GM18517 (cell line): ENCODE measurements around the gene MX2.

Experiments used
- ATAC-seq: cut with Tn5 transposase; IDR thresholded peaks from one replicate; pipeline ENCODE4 v1.9.1; 2021; ENCODE audit warnings: mild to moderate bottlenecking, moderate library complexity; ENCODE audit not compliant: unreplicated experiment

The MX2 gene

DNA sequence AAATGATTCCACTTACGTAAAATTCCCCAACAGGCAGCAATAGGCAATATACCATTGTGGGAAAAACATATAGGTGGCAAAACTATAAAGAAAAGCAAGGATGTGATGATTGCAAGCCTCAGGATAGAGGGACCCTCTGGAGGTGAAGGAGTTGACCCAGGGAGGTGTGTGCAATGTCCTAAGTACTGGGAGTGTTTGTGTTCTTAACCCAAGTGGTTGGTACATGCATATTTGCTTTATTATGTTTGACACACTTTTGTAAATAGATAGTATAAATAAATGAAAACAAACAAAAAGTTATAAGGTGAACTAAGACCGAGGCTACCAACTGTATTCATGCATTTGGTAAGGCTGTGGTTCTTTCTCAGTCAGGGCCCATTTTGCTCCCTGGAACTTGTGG is 71.7 kb downstream of the MX2 start:
- no peak for ATAC-seq

- no peak for ATAC-seq
These were observed 73.9 kb downstream of the MX2 start for GRCh38 chr21:41435706-41436105.

DNA sequence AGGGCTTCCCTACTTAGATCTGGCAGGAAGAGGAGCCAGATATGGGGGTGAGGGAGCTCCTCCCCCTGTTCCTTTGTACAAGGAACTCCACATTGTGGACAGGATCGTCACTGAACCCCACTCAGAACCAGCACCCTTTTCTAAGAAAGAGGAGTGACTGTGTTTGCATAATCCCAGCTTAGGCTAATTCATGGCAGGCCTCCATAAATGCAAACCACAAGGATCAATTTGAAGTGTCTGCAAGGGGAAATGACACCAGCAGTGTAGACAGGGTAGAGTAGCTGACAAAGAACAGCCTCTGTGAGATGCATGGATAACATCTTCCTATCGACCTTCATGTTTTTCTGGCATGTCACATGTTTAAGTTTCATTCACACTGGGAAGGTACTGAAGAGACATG is 75.9 kb downstream of the MX2 start:
- no peak for ATAC-seq

DNA sequence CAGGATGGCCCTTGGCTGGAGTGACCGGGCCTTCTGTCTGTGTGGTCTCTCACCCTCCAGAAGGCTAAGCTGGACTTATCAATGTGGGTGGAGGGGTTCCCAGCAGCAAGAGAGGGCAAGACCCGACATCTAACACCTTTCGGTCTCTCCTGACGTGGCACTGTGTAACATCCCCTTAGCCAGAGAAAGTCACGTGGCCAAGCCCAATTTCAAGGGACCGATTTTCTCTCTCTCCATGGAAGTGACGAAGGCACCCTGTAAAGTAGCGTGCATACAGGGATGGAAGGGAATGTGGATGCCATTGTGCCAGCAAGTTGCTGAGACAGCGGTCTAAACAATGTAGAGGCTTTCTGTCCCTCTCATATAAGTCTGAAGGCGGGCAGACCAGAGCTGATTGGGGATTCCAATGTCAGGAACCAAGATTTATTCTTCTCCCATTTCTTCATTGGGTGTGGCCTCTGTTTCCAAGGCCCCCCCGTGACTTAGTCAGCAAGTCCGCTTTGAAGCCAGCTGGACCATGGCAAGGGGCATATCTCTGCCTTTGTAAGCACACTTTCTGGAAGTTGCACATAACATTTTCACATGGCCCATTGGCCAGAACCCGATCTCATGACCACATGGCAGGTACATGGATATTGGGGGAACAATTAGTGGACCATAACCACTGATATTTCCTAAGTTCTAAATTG is 76.7 kb downstream of the MX2 start:
- no peak for ATAC-seq

DNA sequence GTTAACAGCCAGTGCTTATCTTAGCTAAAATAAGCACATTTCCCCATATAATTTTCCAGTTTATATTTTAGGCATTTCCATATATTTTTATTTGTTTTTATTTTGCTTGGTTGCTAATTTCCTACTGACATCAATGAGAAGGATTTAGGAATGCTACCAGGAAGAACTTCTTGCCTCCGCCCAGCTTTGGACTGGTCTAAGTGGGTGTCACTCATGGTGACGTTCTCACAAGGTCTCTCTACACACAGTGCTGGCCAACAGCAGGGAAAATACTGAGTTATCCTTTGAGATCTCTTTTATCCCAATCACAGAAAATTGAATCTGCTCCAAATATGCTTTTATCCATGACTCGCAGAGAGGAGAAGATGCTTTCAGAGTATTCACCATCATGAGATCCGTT is 77.4 kb downstream of the MX2 start:
- no peak for ATAC-seq

DNA sequence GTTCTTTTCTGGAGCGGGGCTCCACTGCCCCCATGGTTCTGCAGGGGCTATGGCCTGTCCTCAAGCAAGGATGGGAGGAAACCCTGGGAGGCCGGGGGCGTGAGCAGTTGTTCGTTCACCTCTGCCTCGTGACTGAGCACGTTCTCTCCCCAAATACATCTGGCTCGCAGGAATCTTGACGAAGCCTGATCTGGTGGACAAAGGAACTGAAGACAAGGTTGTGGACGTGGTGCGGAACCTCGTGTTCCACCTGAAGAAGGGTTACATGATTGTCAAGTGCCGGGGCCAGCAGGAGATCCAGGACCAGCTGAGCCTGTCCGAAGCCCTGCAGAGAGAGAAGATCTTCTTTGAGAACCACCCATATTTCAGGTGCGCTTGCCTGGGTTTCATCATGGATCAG is 79.7 kb downstream of the MX2 start:
- ATAC-seq = no peak

DNA sequence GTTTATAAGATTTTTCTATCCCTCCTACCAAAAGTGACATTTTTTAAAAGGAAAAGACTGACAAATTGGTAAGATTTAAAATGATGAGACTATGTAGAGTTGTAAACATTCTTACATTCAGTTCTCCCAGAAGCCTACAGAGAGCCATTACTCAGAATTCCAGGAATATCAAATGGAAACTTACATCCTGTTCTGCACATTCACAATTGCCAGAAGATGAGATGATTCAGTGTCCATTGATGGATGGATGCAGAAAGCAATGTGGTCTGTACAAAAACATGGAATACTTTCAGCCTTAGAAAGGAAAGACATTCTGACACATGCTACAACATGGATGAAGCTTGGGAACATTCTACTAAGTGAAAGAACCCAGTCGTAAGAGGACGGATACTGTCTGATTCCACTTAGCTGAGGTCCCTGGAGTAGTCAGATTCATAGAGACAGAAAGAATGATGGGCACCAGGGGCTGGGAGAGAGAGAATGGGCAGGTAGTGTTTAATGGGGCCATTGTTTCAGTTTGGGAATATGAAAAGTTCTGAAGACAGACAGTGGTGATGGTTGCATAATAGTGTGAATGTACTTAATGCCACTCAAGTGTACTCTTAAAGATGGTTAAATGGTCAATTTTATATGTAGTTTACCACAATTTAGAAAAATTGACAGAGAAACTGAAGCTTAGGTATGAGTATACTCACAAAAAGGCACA is 80.8 kb downstream of the MX2 start:
- ATAC-seq = no peak

GRCh38 chr21:41443562-41443961 is 81.7 kb downstream of the MX2 start:
- ATAC-seq = no peak

- no peak for ATAC-seq
These were observed 83.1 kb downstream of the MX2 start for GRCh38 chr21:41444703-41445464.

DNA sequence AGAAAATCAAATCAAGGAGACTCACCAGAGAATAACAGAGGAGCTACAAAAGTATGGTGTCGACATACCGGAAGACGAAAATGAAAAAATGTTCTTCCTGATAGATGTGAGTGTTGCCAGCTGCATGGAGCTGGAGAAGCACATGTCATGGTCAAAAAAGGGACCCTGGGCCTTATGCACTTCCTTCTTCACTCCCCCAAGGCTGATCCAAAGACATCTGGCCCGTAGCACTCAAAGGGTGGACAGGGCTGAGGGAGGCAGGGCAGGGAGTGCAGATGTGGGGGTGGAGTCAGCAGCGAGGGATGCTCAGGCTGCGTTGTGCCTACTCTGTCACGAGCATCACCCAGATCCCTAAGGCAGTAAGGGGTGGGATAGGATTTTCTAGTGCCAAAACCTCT is 83.6 kb downstream of the MX2 start:
- ATAC-seq = no peak

DNA sequence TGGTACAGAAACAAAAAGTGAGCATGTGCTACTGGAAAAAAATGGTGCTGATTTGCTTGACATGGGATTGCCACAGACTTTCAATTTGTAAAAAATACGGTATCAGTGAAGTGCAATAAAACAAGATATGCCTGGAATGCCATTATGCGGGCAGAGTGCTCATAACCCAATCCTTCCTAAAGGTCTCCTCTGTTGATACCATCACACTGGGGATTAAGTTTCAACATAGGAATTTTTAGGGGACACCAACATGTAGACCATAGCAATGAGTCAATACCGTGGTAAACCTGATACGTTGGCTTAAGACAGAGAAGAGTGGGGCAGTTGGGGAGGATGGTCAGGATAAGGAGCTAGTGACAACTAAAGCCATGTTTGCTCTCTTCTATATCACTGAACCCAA is 84.8 kb downstream of the MX2 start:
- ATAC-seq = no peak

DNA sequence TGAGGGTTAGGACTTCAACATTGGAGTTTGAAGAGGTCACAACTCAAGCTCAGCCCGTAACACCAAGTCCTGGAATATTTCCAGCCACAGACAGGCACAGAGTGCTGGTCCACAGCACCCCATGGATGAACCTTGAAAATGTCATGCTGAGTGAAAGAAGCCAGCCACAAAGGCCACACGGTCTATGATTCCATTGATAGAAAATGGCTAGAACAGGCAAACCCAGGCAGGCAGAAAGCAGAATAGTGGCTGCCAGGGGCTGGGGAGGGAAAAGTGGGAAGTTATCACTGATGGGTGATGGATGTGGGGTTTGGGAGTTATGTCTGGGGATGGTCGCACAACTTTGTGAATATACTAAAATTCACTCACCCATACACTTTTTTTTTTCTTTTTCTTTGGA is 85.5 kb downstream of the MX2 start:
- ATAC-seq = no peak

DNA sequence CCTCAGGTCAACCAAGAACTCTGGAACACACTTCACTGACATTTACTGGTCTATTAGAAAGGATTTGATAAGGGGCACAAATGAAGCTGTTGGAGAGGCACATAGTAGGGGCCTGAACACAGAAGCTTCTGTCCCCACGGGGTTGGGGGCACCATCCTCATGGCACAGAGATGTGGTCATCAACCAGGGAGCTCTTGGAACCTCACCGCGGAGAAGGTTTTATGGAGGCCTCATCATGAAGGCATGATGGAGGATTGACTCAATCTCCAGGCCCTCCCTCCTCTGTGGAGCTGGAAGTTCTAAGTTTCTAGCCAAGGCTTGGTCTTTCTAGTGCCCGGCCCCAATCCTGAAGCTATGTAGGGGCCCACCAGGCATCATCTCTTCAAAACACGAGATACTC is 87.8 kb downstream of the MX2 start:
- ATAC-seq = no peak

- no peak for ATAC-seq
These were observed 90.2 kb downstream of the MX2 start for GRCh38 chr21:41451753-41452676.

- ATAC-seq = no peak
These were observed 91.4 kb downstream of the MX2 start for GRCh38 chr21:41453198-41453597.

- no peak for ATAC-seq
These were observed 91.9 kb downstream of the MX2 start for GRCh38 chr21:41453761-41454160.

DNA sequence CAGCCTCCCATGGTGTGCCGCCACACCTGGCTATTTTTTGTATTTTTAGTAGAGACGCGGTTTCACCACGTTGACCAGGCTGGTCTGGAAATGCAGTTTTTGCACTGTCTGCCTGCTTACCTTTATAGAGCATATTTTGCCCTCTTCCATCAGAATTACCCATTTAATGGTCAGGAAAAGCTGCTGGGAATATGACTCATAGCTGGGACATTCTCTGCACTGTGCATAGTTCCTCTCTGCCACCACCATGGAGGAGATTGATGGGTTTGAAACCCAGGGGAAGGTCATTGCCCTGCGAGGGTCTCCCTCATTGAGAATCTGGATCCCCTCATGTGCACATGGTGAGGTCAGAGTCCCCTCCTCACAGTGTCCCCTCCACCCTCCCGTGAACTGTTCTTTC is 96.3 kb downstream of the MX2 start:
- no peak for ATAC-seq

DNA sequence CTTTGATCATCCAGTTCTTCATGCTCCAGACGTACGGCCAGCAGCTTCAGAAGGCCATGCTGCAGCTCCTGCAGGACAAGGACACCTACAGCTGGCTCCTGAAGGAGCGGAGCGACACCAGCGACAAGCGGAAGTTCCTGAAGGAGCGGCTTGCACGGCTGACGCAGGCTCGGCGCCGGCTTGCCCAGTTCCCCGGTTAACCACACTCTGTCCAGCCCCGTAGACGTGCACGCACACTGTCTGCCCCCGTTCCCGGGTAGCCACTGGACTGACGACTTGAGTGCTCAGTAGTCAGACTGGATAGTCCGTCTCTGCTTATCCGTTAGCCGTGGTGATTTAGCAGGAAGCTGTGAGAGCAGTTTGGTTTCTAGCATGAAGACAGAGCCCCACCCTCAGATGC is 96.7 kb downstream of the MX2 start:
- ATAC-seq = no peak
